PFSK-1 (cell line): ENCODE results near the gene TBC1D22A.

ENCODE experiments used
- FOXP2 ChIP-seq: optimal IDR thresholded peaks from 2 replicates; pipeline ENCODE3; 2011; ENCODE audit warnings: borderline replicate concordance, control low read depth, inconsistent platforms; ENCODE audit not compliant: insufficient read depth; ENCODE audit errors: extremely low read length, extremely low read depth
- POLR2AphosphoS5 ChIP-seq: IDR thresholded peaks from 2 replicates; pipeline ENCODE4 v1.6.1; 2012; ENCODE audit warnings: low read depth, mild to moderate bottlenecking, control low read depth, low read length, moderate library complexity
- SIN3A ChIP-seq: IDR thresholded peaks from 2 replicates; pipeline ENCODE4 v1.6.1; 2012; ENCODE audit warnings: mild to moderate bottlenecking, low read length, moderate library complexity, borderline replicate concordance; ENCODE audit not compliant: insufficient read depth
- TAF1 ChIP-seq: IDR thresholded peaks from 2 replicates; pipeline ENCODE4 v1.6.1; 2012; ENCODE audit warnings: low read length, control low read depth, borderline replicate concordance; ENCODE audit not compliant: insufficient read depth
- TF ChIP-seq, protein P1 (sequence below), 2 experiments: IDR thresholded peaks; 2 replicates each; pipeline versions ENCODE4 v1.6.1 to v1.8.0; 2011 to 2012; ENCODE audit warnings: low read depth in 2 of 2, low read length in 2 of 2, control low read depth in 1 of 2, inconsistent platforms in 1 of 2, mild to moderate bottlenecking in 1 of 2, moderate library complexity in 1 of 2; ENCODE audit not compliant: insufficient read depth in 1 of 2

DNA sequence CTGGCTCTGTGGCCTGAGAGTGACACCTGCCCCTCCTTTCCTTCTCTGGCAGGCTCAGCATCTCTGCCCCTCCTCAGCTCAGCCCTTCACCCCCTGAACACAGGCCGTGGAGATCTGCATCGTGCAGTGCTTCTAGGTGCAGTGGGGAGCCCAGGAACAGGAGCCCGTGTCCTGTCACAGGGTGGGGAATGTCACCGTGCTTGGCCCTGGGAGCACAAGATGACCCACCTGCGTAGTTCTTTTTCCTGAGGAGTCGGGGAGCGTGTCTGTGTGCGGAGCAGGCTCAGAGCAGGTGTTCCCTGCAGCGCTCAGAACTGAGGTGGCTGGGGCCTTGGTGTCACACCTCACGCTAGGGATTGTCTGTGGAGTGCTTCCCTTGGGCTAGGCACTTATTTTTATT is 10.6 kb downstream of the TBC1D22A start:
- TF ChIP-seq, protein P1, sequence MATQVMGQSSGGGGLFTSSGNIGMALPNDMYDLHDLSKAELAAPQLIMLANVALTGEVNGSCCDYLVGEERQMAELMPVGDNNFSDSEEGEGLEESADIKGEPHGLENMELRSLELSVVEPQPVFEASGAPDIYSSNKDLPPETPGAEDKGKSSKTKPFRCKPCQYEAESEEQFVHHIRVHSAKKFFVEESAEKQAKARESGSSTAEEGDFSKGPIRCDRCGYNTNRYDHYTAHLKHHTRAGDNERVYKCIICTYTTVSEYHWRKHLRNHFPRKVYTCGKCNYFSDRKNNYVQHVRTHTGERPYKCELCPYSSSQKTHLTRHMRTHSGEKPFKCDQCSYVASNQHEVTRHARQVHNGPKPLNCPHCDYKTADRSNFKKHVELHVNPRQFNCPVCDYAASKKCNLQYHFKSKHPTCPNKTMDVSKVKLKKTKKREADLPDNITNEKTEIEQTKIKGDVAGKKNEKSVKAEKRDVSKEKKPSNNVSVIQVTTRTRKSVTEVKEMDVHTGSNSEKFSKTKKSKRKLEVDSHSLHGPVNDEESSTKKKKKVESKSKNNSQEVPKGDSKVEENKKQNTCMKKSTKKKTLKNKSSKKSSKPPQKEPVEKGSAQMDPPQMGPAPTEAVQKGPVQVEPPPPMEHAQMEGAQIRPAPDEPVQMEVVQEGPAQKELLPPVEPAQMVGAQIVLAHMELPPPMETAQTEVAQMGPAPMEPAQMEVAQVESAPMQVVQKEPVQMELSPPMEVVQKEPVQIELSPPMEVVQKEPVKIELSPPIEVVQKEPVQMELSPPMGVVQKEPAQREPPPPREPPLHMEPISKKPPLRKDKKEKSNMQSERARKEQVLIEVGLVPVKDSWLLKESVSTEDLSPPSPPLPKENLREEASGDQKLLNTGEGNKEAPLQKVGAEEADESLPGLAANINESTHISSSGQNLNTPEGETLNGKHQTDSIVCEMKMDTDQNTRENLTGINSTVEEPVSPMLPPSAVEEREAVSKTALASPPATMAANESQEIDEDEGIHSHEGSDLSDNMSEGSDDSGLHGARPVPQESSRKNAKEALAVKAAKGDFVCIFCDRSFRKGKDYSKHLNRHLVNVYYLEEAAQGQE (IDR thresholded peaks at IDR 0.05; ENCODE audit: insufficient read depth in 1 of 2, low read depth in 2 of 2, low read length in 2 of 2) = no peak
- TF ChIP-seq POLR2AphosphoS5 (no peak), TAF1 (no peak), SIN3A (no peak), FOXP2 (no peak)
